K562 (cell line): ENCODE data around the gene NAT14. TPM values are rescaled to one million over a fixed set of nuclear protein-coding genes. Genes with fewer than 3 reads are reported as not detected.

Source experiments
- CHAMP1 ChIP-seq: fragments of 450-650 bp; IDR thresholded peaks from 2 replicates; pipeline ENCODE4 v1.6.1; 2016; ENCODE audit warnings: mild to moderate bottlenecking
- CREB1 ChIP-seq, 2 experiments: sonication (generic) in 1 of 2; formaldehyde crosslinking in 1 of 2; IDR thresholded peaks; 2 replicates each; pipeline versions ENCODE4 v1.6.1 to v1.8.0; 2012 to 2022; ENCODE audit warnings: inconsistent platforms in 1 of 2, mild to moderate bottlenecking in 1 of 2, missing genetic modification reagents in 1 of 2, moderate library complexity in 1 of 2
- E4F1 ChIP-seq: fragments of 250-450 bp; sonication (Bioruptor Pico); IDR thresholded peaks from 2 replicates; pipeline ENCODE4 v1.5.0; 2021; ENCODE audit warnings: mild to moderate bottlenecking, borderline replicate concordance
- FOXA1 ChIP-seq: fragments of 450-650 bp; IDR thresholded peaks from 2 replicates; pipeline ENCODE4 v1.6.1; 2016; ENCODE audit warnings: mild to moderate bottlenecking, borderline replicate concordance
- FOXP1 ChIP-seq: sonication (generic); formaldehyde crosslinking; IDR thresholded peaks from 2 replicates; pipeline ENCODE4 v1.8.0; 2022; ENCODE audit warnings: mild to moderate bottlenecking, missing genetic modification reagents
- FOXP4 ChIP-seq: sonication (generic); formaldehyde crosslinking; IDR thresholded peaks from 2 replicates; pipeline ENCODE4 v1.8.0; 2022; ENCODE audit warnings: mild to moderate bottlenecking, missing genetic modification reagents, borderline replicate concordance
- GTF2A2 ChIP-seq: IDR thresholded peaks from 2 replicates; pipeline ENCODE4 v1.6.1; 2016; ENCODE audit warnings: mild to moderate bottlenecking, missing genetic modification characterization, missing compliant biosample characterization
- LEF1 ChIP-seq: fragments of 450-650 bp; IDR thresholded peaks from 2 replicates; pipeline ENCODE4 v1.6.1; 2016; ENCODE audit warnings: mild to moderate bottlenecking
- MLX ChIP-seq, 2 experiments: fragments of 450-650 bp in 1 of 2; sonication (generic) in 1 of 2; formaldehyde crosslinking; conservative IDR thresholded peaks; 2 replicates each; pipeline versions ENCODE4 v1.4.0 to v1.8.1; 2020 to 2022; ENCODE audit warnings: mild to moderate bottlenecking in 1 of 2, missing genetic modification reagents in 1 of 2
- NCOA1 ChIP-seq: fragments of 450-650 bp; IDR thresholded peaks from 2 replicates; pipeline ENCODE4 v1.6.1; 2016; ENCODE audit warnings: low read depth
- NCOR1 ChIP-seq: fragments of 450-650 bp; IDR thresholded peaks from 2 replicates; pipeline ENCODE4 v1.6.1; 2016; ENCODE audit warnings: mild to moderate bottlenecking, moderate library complexity
- SMARCA4 ChIP-seq: fragments of 450-650 bp; IDR thresholded peaks from 2 replicates; pipeline ENCODE4 v1.6.1; 2016
- TRIM28 ChIP-seq: fragments of 450-650 bp; IDR thresholded peaks from 2 replicates; pipeline ENCODE4 v1.6.1; 2017
- U2AF1 ChIP-seq: fragments of 200-400 bp; formaldehyde crosslinking; optimal IDR thresholded peaks from 2 replicates; pipeline ENCODE3; 2017; ENCODE audit warnings: mild to moderate bottlenecking, low read depth, low read length, moderate library complexity
- ZC3H11A ChIP-seq: IDR thresholded peaks from 2 replicates; pipeline ENCODE4 v1.6.1; 2012; ENCODE audit warnings: low read depth, low read length, improper control_type of control experiment
- ZNF143 ChIP-seq: sonication (generic); formaldehyde crosslinking; IDR thresholded peaks from 2 replicates; pipeline ENCODE4 v1.9.0; 2022; ENCODE audit warnings: mild to moderate bottlenecking, missing genetic modification reagents
- ZNF316 ChIP-seq: fragments of 450-650 bp; IDR thresholded peaks from 2 replicates; pipeline ENCODE4 v1.6.1; 2016
- ZNF398 ChIP-seq: fragments of 250-450 bp; sonication (Bioruptor Pico); IDR thresholded peaks from 2 replicates; pipeline ENCODE4 v1.8.0; 2021; ENCODE audit warnings: moderate library complexity, mild to moderate bottlenecking, inconsistent platforms
- ZNF75A ChIP-seq: fragments of 450-650 bp; formaldehyde crosslinking; IDR thresholded peaks from 2 replicates; pipeline ENCODE4 v1.4.0; 2020; ENCODE audit warnings: mild to moderate bottlenecking
- polyA plus RNA-seq, 8 experiments: library from polyadenylated mRNA; depleted of rRNA in 4 of 8; stranded (reverse) in 5 of 8; unstranded in 3 of 8; fragments of >200 nt; fragmentation: Nextera tagmentation in 2 of 8; fragmentation: Illumina TruSeq in 1 of 8; extraction: Ambion mirVana in 2 of 8; extraction: Trizol in 1 of 8; gene quantifications; 2 replicates each; pipeline versions ENCODE4 v1.2.1 to v1.2.3, GENCODE V29; 2011 to 2014; ENCODE audit warnings: inconsistent platforms in 1 of 8, missing spikeins in 1 of 8
- total RNA-seq, 7 experiments: library from RNA; depleted of rRNA in 6 of 7; stranded (reverse); fragments of >200 nt in 6 of 7; fragmentation: Illumina TruSeq in 2 of 7; extraction: Trizol in 2 of 7; gene quantifications; 2 replicates each; pipeline versions ENCODE4 v1.2.1 to v1.2.3, GENCODE V29; 2011 to 2021; ENCODE audit warnings: low replicate concordance in 1 of 7

NAT14 gene
- total and polyA plus RNA-seq, 9 of the 15 experiments (the other 6 are each of a cell fraction or from before 2014, with no cell fraction given) = 2.4 to 77.0 (median 26.7) TPM

GRCh38 chr19:55467236-55468053 is 17.5 kb upstream of the NAT14 start (continued):
- TF ChIP-seq FOXP1 (CRISPR knock-in tag) (peak; percentile 43; the same call in 1 of the 2 replicates), MLX (CRISPR knock-in tag; conservative IDR thresholded peaks at IDR 0.05) (no peak), GTF2A2 (tag) (no peak), LEF1 (peak; percentile 91; the same call in 1 of the 2 replicates), ZNF143 (CRISPR knock-in tag) (no peak), ZNF316 (no peak; the same call in 1 of the 2 replicates), U2AF1 (no peak), CHAMP1 (no peak), ZNF398 (no peak), NCOA1 (peak; percentile 83), NCOR1 (peak; percentile 88), CREB1 (IDR thresholded peaks at IDR 0.05) (no peak), CREB1 (CRISPR knock-in tag; IDR thresholded peaks at IDR 0.05) (no peak), ZNF75A (no peak), FOXP4 (CRISPR knock-in tag) (peak; percentile 82; the same call in 1 of the 2 replicates), ZC3H11A (no peak), E4F1 (no peak), FOXA1 (no peak), TRIM28 (no peak), SMARCA4 (peak; percentile 97)
